NCI-H1694 treated with DMSO at 0.1 percent for 48 hours (cell line): ENCODE data around the gene CHIA.
"Not testable (repeated sequence)": the region's sequence is repeated elsewhere in the genome, so short reads cannot be mapped to it uniquely, and the experiment has no call there.

Experiments
- DNase-seq: peaks from one replicate; lab custom pipeline; 2025; lab: John Stamatoyannopoulos, UW

Gene CHIA

GRCh38 chr1:111285879-111286278 is 4.8 kb upstream of the CHIA start:
- DNase-seq: no peak

GRCh38 chr1:111286912-111287311 is 3.7 kb upstream of the CHIA start:
- DNase-seq: no peak

DNA sequence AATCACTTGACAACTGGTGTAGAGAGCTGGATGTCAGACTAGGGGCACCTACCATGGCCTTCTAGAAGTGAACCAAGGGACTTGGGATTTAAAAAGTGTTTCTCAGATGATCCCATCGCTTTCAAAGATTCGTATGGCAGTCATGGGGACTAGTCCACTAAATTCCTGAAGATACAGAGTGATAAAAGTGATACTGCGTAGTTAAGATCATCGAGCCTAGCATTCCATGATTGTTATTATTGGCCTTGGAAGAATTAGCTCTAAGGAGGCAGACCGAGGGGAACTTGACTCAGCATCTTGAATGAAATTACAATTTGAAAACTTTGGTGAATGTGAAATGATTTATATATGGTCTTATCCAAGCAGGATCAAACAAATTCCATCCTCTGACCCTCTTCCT is 1.3 kb upstream of the CHIA start:
- no peak for DNase-seq

- DNase-seq: no peak
These were observed 547 bp upstream of the CHIA start for GRCh38 chr1:111290104-111290503.

DNA sequence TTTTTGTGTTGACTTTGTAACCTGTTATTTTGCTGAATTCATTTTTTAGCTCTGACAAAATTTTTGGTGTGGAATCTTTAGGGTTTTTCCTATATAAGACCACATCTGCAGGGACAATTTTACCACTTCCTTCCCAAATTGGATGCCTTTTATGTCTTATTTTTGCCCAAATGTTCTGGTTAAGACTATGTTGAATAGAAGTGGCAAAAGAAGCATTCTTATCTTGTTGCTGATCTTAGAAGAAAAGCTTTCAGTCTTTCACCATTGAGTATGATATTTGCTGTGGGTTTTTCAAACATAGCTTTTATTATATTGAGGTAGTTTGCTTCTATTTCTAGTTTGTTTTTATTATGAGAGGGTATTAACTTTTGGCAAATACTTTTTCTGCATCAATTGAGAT is 3.7 kb downstream of the CHIA start:
- no peak for DNase-seq

GRCh38 chr1:111302374-111302773 is 11.7 kb downstream of the CHIA start:
- DNase-seq: no peak

GRCh38 chr1:111309690-111310089 is 19.0 kb downstream of the CHIA start:
- DNase-seq: no peak

- DNase-seq: no peak
These were observed 27.9 kb downstream of the CHIA start for GRCh38 chr1:111318523-111318922.

- DNase-seq: no peak
These were observed 29.6 kb downstream of the CHIA start for GRCh38 chr1:111320066-111320879.

DNA sequence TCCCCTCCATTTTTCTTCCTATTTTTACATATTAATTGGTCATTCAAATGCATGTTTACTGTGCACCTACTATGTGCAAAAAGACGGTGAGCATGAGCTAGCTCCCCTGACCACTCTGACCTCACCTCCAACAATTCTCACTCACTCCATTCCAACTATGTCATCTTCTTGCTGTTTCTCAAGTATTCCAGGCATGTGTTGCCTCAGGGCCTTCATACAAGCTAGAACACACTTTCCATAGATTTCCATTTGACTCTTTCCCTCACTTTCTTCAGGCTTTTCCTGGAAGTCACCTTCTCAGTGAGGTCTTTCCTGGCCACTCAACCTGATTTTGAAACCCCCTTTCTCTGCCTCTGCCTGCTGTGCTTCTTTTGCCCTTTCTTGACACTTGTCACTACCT is 32.6 kb downstream of the CHIA start:
- DNase-seq: no peak

DNA sequence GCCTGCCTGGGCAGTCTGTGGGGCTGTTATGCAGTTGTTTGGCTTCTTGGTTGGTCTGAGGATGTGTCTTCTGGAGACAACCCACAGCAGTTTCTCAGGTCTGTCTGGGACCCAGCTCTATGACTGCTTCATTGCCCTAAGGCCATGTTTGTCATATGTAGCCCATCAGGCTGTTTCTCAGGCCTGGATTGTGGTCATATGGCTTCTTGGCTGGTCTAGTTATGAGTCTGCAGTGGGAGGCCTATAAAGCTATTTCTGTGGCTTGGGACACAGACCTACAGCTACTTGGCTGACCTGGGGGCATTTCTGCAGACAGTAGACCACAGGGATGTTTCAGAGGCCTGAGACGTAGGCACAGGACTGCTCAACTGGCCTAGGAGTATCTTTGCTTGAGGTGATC is 41.5 kb downstream of the CHIA start:
- no peak for DNase-seq

GRCh38 chr1:111334169-111334568 is 43.5 kb downstream of the CHIA start:
- DNase-seq: peak; percentile 16

DNA sequence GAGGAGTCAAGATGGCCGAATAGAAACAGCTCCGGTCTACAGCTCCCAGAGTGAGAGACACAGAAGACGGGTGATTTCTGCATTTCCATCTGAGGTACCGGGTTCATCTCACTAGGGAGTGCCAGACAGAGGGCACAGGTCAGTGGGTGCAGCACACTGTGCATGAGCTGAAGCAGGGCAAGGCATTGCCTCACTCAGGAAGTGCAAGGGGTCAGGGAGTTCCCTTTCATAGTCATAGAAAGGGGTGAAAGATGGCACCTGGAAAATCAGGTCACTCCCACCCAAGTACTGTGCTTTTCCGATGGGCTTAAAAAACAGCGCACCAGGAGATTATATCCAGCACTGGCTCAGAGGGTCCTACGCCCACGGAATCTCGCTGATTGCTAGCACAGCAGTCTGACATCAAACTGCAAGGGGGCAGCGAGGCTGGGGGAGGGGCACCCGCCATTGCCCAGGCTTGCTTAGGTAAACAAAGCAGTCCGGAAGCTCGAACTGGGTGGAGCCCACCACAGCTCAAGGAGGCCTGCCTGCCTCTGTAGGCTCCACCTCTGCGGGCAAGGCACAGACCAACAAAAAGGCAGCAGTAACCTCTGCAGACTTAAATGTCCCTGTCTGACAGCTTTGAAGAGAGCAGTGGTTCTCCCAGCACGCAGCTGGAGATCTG is 44.7 kb downstream of the CHIA start:
- DNase-seq: not testable (repeated sequence)

- DNase-seq: not testable (repeated sequence)
These were observed 48.2 kb downstream of the CHIA start for GRCh38 chr1:111338849-111339248.

- peak; percentile 48 for DNase-seq
These were observed 55.6 kb downstream of the CHIA start for GRCh38 chr1:111346089-111346885.

DNA sequence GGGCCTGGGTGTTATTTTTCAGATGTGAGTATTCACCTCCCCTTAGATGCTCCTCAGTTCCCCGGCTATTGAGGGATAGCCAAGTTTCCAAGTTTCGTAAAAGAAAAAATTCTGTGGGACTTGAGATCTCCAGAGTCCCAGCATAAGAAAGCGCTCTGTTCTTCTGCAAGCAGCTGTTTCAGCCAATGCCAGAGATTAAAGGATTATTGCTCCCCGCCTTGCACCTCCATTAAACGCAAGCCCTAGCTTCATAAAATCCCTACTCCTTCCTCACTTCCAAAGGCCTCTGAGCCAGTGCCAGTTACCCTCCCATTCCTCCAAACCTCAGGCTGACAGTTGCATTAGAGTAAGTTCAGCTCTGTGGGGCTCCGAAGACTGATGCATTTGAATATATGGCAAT is 56.4 kb downstream of the CHIA start:
- no peak for DNase-seq

- DNase-seq: no peak
These were observed 61.0 kb downstream of the CHIA start for GRCh38 chr1:111351700-111352099.

DNA sequence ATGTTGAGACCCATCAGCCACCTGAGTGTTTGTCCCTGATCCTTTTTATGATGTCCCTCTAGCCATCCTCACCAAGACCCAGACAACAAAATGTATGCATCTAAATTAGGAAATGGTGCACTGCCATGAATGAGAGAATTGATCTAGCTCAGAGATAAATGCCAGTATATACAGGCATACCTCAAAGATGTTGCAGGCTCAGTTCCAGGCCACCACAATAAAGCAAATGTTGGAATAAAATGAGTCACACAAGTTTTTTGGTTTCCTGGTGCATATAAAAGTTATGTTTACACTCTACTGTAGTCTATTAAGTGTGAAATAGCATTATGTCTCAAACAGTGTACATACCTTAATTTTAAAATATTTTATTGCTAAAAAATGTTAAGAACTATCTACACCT is 63.9 kb downstream of the CHIA start:
- no peak for DNase-seq

- DNase-seq: no peak
These were observed 68.3 kb downstream of the CHIA start for GRCh38 chr1:111358964-111359363.

- no peak for DNase-seq
These were observed 68.7 kb downstream of the CHIA start for GRCh38 chr1:111359376-111359775.

DNA sequence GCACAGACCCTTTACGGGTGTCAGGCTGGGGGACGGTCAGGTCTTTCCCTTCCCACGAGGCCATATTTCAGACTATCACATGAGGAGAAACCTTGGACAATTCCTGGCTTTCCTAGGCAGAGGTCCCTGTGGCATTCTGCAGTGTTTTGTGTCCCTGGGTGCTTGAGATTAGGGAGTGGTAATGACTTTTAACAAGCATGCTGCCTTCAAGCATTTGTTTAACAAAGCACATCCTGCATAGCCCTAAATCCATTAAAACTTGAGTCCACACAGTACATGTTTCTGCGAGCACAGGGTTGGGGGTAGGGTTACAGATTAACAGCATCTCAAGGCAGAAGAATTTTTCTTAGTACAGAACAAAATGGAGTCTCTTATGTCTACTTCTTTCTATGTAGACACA is 69.6 kb downstream of the CHIA start:
- not testable (repeated sequence) for DNase-seq

- DNase-seq: no peak
These were observed 71.1 kb downstream of the CHIA start for GRCh38 chr1:111361761-111362160.

GRCh38 chr1:111364690-111365089 is 74.0 kb downstream of the CHIA start:
- DNase-seq: no peak
